Effector CD8-positive, alpha-beta T cell (primary cell): ENCODE measurements around the gene PPP4R4.
"Not testable (repeated sequence)": the region's sequence is repeated elsewhere in the genome, so short reads cannot be mapped to it uniquely, and the experiment has no call there.

Experiments
- DNase-seq: peaks from one replicate; lab custom pipeline; 2025; lab: John Stamatoyannopoulos, UW

The PPP4R4 gene

DNA sequence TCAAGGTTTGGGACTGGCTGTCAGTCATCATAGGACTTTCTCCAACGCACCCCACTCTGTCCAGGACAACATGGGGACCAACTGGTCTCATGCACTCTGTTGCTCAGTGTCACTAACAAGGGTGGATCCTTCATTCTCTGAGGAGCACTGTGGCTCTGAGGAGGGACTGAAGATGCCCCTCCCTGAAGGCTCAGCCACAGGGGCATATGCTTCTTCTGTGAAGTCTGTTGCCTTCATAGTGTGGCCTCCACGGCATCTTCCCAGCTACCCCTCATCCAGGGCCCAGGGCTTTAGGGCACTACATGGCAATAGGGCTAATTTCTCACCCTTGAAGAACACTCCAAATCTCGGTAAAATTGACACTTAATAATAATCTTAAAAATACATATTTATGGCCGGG, 30.4 kb upstream of the PPP4R4 start:
- DNase-seq, result no peak

DNA sequence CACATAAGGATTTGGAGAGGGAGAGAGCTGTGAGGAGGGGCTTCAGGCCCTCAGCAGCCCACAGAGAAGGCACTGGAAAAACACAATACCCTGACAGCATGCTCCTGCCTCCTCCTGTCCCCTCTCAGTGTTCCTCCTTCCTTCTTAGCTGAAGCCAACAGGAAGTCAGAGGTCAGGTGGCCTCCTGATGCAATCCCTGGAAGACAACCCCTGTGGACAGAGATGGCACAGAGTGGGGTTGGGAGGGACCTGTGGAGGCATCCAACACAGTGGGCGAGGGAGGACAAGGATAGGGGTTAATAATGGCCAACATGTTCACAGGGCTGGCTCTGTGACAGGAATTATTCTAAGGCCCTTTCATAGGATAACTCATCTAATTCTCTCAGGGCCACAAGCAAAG, 29.4 kb upstream of the PPP4R4 start:
- no peak for DNase-seq

DNA sequence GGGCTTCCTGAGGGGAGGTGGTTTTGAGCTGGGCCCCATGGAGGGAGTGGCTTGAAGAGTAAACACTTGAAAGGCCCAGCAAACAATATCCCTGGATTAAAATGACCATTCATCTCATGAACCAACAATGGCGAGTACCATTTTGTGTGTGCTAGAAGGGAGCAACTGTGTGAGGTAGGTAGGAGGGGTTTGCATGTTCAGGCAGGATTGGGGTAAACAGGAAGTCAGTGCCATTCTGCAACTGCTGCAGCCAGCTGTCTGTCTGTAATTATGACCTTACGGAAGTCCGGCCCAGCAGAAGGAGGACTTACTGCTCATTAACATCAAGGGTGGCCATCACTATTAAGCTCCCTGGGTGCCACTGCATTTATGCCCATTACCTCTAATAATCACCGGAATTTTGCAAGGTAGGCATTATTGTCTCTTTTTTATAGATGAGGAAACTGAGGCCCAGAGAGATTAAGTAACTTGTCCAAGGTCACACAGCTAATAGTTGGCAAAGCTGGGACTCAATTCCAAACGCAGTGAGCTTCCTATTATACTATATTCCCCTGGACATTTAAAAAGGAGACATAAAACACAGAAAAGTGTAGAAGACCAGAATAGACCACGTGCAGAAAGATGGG, 28.1 kb upstream of the PPP4R4 start:
- DNase-seq, result no peak

DNA sequence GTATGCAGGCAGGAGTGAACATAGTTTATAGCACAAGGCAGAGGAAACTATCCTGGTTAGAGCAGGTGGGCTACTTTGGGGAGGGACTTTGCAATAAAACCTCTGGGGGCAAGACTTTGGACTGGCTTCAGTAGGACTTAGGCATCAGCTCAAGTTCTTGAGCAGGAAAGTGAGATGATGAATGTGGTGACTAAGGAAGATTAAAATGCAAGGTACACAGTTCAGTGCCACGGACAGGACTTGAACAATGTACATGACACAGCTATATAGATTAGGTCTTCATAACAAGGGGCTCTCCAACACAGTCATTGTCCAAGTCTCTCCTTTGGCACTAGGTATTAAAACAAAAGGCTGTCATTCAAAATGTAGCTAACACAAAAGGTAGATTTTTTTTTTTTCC, 21.4 kb upstream of the PPP4R4 start:
- DNase-seq, result no peak

DNA sequence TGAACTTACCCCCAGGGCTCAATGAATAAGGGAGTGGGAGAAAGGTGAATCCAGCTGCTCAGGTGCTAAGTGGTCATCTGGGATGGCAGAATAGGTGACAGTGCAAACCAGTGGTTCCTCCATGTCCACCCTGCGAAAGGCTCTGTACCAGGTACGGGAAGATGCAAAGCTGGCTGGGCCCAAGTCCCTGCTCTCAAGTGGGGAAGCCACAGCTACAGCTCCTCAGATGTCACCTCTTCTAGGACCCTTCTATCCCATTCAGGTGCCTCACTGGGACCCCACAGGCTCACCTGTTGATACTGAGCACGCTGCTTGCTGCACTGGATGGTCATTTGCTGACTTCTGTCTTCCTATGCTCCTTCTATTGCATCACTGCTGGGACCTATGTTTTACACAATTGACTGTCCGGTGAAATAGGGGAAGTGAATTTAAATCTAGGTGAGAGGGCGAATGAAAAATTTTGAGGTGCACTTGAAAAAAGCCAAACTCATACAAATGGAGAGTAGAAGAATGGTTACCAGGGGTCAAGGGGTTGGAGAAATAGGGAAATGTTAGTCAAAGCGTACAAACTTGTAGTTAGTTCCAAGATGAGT, 20.3 kb upstream of the PPP4R4 start:
- no peak for DNase-seq

DNA sequence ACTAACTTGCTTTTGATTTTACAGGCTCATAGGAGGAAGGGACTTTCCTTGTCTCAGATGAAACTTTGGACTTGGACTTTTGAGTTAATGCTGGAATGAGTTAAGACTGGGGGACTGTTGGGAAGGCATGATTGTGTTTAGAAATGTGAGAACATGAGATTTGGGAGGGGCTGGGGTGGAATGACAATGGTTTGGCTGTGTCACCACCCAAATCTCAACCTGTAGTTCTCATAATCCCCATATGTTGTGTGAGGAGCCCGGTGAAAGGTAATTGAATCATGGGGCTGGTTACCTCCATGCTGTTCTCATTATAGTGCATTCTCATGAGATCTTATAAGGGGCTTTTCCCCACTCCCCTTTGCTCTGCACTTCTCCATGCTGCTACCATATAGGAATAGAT, 18.0 kb upstream of the PPP4R4 start:
- DNase-seq, result not testable (repeated sequence)

DNA sequence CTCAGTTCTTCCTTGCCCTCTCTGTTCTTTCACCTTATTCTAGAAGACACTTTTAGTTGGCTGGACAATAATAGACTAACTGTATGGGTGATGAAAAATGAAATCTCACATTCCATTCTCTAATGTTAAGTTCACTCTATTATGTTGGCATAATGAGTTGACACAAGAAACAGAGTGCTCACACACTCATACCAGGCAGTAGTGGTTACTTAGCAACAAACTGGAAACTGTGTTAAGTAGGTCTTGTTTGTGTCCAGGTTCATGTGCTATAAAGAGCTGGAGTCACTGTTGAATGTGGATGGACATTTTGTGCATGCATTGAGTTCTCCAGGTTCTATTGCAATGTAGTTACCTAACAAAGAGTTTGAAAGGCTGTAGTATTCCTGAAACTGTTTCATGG, 16.9 kb upstream of the PPP4R4 start:
- DNase-seq, result no peak

DNA sequence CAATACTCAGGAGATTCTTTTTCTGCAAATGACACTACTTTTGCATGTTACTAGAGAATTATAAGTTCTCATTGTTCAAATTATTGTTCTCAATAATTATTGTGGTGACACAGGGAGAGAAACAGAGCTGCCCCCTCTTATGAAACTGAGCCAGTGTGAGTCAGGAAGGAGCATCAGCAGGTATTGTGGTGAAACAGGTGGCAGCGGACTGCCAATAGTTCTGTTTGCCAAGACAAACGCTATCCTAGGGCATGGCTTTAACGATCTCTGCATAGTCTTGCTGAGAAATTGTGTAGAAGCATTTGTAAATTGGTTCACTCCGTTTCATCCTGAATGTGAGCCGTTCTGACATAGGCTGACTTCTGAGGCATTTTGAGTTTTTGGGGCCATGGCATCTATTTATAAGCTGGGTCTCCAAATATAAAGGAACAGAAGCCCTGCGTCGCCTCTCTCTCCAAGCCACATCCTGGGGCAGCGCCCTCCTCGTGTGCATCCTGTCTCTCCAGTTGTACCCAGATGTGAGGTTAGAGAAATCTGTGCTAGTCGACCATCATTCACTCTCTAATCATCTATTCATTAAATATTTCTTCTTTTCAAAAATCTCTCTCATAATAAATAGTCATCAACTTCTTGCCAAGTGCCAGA, 15.8 kb upstream of the PPP4R4 start:
- no peak for DNase-seq

DNA sequence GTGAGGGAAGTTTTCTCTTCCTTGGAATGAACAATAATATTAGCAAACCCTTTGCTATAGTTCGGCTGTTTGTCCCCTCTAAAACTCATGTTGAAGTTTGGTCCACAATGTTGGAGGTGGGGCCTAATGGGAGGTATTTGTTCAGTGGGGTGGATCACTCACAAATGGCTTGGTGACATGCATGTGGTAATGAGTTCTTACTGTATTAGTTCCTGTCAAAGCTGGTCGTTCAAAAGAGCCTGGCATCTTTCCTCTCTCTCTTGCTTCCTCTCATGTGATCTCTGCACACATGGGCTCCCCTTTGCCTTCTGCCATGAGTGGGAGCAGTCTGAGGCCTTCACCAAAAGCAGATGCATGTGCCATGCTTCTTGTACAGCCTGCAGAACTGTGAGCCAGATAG, 13.1 kb upstream of the PPP4R4 start:
- no peak for DNase-seq

DNA sequence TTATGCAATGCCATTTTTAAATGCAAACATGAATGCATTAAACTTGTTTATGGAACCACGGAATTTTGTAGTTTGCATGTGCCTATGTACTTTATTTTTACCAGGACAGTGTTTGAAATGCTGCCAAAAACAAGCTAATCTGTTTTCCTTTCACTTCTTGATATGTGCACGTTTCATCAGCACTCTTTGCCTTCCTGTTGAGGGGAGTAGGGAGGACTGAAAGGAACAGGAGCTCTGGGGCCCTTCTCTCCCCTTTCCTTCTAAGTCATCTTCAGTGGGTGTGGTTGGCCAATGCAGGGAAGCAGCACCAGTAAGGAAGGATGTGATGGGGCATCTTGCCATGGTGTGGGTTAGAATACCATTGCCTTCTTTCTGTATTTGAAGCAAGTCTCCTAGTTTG, 12.1 kb upstream of the PPP4R4 start:
- no peak for DNase-seq

DNA sequence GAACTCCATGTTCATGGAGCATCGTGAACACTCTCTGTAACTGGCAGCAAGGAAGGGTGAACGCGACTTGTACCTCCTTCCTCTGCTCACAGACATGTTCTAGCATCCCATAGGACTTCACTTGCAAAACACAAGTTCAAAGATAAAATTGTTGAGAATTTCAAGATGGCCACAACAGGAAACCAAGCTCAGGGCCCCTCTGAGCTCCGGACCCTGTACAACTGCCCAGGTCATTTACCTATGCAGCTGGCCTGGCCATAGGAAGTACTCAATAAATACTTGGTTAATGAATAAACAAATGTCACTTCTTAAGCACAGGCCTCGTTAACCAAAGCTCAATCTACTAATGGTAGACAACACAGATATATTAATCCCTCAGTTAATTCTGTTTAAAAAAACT, 11.7 kb upstream of the PPP4R4 start:
- no peak for DNase-seq

DNA sequence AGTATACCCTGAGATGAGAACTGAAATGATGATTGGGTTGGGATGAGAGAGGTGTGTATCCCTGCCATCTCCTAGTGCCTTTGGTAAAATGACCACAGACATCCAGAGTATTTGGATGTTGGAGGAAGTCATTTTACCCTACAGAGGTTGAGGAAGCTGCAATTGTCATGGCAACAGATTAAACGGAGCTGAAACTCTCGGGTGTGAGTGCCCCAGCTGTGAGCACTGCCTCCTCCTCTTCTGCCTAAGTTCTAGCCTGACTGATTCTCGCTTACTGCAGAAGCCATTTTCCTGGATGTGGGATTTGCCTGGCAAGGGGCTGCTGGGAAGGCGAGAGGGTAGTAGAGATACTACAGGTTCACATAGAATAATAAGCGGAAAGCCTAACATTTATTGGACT, 10.3 kb upstream of the PPP4R4 start:
- no peak for DNase-seq

DNA sequence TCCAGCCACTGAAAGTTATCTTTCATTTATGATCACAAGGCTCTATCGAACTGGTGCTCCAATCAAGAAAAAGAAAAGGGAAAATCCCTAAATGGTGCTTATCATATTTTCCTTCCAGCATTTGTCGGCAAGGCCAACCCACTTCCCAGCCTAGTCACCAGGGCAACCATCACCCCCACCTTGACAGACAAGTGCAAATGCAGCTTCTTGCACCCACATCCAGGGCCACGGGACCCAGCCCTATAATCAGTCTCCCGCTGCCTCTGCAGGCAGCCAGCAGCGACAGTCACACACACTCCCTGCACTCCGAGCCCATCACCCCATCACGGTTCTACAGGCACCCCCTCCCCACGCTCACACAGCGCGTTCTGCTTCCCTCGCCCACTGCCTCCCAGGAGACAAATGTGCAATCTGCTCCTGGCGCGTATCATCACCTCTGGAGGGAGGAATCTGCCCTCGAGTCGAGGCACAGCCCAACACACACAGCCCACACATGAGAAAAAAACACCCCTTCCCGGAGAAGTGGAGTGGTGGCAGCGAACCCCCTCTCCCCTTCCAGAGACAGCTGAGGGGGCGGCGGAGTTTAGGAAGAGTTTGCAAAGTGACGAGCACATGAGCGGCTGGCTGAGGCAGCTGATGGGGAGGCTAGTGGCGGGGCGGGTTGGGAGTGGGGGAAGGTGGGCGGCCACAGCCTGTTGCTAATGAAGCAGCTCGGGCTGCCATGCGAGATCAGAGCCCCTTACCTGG, 9.3 kb upstream of the PPP4R4 start:
- no peak for DNase-seq

DNA sequence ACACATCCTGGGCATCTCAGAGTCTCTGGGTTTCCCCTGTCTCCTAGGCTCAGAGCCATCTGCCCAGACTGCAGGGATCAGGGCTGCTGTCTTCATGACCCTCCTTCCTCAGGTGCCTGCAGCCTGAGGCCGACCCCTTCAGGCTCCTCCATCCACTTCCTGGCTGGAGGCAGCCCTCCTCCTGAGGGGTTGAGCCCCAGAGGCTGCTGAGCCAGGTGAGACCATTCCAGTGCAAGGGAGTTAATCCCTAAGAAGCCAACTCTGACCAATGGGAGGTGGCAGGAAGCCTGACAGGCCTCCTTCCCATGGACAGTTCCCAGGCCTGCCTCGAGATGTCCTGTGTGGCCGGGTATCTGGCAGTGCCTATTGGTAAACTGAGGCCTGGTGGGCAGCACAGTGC, 8.4 kb upstream of the PPP4R4 start:
- no peak for DNase-seq

DNA sequence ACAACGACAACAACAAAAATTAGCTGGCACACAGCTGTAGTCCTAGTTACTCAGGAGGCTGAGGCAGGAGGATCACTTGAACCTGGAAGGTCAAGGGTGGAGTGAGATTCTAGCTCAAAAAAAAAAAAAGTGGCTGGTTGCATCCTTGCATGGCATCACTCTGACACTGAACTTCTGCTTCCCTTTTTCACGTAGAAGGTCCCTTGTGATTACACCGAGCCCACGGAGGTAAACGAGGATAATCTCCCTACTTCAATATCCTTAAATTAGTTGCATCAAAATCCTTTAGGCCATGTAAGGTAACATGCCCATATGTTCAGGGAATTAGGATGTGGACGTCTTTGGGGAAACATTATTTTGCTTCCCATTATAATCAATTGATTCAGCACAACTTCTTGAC, 4.0 kb upstream of the PPP4R4 start:
- DNase-seq, result no peak

DNA sequence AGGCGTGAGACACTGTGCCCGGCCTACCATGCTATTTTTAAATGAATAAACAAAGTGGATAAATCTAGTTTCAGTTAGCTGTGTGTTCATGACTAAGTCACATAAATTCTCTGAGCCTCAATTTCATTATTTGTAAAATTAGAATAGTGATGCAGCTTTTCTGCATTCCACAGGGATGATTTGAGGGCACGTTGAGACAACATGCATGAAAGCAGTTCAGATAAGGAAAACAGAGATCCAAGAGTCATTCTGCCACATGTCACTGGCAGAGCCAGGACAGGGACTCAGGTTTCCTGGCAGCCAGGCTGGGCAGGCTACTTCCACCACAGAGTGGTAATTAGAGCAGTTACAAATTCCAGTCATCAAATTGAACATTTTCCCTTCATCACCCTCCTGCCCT, 2.9 kb upstream of the PPP4R4 start:
- DNase-seq, result no peak

DNA sequence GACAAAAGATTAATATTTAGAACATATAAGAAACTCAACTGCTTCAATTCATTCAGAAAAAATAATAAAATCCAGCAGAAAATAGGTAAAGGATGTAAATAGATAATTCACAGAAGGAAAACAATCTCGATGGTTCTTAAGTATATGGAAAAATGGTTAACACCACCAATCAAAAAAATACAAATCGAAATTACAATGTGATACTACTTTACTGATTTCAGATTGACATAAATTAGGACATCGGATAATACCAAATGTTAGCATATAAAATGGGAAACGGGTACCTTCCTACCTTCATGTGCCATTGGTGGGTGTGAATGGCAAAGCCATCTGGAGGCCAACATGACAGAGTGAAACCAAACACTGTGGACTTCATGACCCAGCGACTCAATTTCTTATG, 1.6 kb upstream of the PPP4R4 start:
- DNase-seq, result no peak

DNA sequence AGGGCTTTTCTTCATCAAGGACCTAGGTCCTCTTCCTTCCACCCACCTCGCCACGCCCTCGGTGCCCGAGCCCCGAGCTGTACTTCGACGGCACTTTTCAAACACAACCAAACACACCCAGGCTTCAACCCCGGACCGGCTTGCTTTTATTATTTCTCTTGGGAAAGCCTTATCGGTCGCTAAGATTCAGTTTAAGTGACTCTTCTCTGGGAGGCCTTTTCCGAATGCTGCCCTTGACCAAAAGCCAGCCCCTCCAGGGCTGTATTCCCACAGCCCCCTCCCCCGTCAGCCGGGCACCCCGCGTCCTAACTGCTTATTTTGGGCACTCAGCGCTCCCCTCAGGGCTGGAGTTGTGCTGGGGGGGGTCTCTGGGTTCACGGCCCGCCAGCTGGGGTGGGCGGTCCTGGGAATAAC, 644 bp upstream of the PPP4R4 start:
- DNase-seq, result no peak

DNA sequence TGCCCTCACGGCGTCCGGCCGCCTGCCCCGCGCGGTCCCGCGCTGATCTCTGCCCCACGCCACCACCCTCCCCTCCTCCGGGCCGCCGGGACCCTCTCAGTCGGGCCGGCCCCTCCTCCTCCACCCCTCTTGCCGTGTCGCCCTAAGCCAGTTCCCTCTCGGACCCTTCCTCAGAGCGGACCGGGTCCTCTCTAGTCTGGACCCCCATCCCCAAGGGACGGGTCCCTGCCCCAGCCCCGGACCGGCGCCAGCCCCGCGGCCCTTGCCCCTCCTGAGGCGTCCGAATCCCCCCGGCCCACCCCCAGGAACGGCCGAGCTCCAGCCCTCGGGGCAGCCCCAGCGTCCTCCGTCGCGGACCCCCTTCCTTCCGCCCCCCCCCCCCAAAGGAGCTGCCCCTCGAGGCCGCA, 485 bp downstream of the PPP4R4 start:
- no peak for DNase-seq

DNA sequence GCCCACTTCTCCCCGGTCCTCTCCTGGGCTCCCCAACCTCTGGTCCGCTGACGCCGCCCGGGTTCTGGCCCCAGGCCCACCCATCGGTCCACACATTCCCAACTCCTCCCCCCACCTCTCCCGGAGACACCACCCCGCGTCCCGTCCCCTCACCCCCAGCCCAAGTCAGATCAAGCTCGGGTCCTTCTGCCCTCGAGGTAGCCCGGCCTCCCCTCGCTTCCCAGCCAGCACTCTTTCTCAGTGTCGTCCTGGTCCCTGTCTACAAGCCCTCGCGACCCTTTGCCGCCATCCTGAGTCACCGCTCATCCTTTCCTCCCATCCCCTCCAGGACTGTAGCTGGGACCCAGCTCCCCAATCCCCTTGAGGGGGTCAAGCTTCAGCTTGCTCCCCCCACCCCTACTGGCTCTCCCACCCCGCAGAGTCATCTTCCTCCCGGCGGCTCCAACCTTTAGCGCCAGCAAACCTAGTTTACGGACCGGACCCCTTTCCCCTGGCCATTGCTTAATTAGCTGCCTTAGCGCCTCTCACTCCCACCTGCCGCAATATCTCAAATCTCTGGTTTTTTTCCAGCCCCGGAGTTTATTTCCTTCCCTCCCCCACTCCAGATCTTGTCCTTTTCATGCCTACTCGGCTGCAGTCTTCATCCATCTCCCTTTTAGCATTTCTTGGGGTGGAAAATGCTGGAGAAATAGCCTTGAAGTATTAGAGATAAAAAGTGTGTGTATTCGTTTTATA, 1.1 kb downstream of the PPP4R4 start:
- no peak for DNase-seq

DNA sequence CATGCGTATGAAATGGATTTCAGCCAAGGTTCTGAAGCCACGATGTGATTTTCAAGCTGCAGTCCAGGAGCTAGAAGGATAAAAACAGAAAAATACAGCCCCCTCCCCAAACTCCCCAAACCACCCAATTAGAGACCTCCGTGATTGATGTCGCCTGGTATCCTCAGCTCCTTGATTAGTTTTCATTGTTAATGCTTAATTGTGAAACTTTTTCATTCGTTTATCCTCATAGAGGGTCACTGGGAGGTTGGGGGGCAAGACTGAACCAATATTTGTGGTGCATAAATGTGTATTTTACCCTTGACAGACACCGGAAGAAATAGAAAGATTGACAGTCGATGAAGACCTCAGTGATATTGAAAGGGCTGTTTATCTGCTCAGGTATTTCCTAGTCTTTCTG, 1.6 kb downstream of the PPP4R4 start:
- DNase-seq, result no peak

DNA sequence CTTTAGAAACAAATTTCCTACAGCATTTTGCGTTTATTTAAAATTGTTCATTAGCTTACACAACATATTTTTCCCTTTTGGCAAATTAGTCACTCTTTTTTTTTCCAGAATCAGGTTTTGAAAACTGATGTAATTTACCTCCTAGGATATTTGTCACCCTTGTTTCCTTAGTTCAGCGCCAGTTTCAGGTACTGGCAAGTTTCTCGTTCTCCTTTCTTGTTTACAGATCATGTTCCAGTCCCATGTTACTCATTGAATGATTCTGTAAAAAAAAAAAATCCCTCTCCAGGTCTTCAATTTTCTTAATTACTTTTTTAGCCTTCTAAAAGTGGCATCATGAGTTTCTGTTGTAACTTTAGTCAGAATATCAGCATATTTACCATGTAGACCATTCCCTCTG, 2.7 kb downstream of the PPP4R4 start:
- no peak for DNase-seq
